ENCODE results near the gene RASA1. TPM values are rescaled to one million over a fixed set of nuclear protein-coding genes. Genes with fewer than 3 reads are reported as not detected.

Gene RASA1
- total RNA-seq, 2 donors from 2014 or later, result 15.6 to 17.8 TPM

DNA sequence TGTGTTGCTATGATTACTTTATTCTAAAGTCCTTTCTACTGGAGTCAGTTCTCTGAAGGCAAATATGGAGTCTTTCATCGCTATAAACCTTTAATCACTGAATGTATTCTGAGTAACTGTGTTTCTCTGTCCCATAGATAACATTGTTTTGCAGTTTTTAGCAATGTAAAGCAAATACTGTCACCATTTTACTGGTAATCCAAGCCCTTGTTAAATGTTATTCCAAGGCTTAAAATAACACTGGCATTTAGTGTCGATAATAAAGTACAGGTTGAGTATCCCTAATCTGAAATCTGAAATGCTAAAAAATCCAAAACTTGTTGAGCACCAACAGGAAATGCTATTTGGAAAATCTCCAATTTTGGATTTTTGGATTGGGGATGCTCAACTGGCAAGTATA, 120.4 kb downstream of the RASA1 start:
- Histone ChIP-seq H3K27me3 (no peaks in the 10 kb centered on the region), H3K9me3 (no peaks in the 10 kb centered on the region), H3K27ac (no peak overlapping the region), H3K4me3 (no peak overlapping the region), H3K36me3 (replicated peaks in 1 of 2; ENCODE audit: insufficient read depth in 1 of 2, low read depth in 2 of 2) (peaks cover 0 to 20% of the 10 kb centered on the region in 2 donors), H3K4me1 (peaks cover 25% of the 10 kb centered on the region)
- DNase-seq, result no peak
- TF ChIP-seq, protein P1, sequence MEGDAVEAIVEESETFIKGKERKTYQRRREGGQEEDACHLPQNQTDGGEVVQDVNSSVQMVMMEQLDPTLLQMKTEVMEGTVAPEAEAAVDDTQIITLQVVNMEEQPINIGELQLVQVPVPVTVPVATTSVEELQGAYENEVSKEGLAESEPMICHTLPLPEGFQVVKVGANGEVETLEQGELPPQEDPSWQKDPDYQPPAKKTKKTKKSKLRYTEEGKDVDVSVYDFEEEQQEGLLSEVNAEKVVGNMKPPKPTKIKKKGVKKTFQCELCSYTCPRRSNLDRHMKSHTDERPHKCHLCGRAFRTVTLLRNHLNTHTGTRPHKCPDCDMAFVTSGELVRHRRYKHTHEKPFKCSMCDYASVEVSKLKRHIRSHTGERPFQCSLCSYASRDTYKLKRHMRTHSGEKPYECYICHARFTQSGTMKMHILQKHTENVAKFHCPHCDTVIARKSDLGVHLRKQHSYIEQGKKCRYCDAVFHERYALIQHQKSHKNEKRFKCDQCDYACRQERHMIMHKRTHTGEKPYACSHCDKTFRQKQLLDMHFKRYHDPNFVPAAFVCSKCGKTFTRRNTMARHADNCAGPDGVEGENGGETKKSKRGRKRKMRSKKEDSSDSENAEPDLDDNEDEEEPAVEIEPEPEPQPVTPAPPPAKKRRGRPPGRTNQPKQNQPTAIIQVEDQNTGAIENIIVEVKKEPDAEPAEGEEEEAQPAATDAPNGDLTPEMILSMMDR (IDR thresholded peaks at IDR 0.05), result no peak
- no peak for TF ChIP-seq POLR2A (IDR thresholded peaks at IDR 0.05)
- WGBS, 2 donors, result 80 to 81% methylated on average over 2 of the region's 2 CpGs
- intact Hi-C loops (cut with DNase I), result no loop called here
- no peak for ATAC-seq

DNA sequence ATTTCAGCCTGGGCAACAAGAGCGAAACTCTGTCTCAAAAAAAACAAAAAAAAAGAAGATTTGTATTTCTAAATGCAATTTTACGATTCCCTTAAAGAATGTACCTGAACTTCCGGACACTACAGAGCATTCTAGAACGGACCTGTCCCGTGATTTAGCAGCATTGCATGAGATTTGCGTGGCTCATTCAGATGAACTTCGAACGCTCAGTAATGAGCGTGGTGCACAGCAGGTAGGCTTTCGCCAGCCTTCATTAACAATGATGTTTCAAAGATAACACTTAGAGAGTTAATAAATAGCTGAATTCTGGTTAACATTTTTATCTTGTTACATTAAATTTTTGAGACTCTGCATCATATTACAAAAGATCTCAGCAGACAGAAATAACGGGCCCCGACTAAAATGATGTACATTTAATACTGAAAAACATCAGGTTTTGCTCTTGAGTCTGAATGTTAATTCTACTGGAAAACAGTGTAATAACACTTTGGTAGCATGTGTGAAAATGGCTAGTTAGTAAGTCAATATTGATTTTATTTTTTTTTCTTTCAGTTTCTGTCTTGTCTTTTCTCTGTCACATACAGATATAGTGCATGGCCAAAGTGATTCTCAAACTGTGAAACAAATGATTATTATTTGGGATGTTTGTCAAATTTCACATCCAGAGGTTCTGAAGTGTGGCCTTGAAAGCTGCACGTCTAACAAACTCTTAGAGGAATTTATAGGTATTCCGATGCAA, 121.8 kb downstream of the RASA1 start:
- H3K9me3 ChIP-seq, result no peaks in the 10 kb centered on the region
- ATAC-seq (no peak), DNase-seq (no peak)
- H3K27ac ChIP-seq, result peak overlapping the region in 2 of 4 donors; percentile 4 to 36
- intact Hi-C loops (cut with DNase I), result no loop called here
- peaks cover 33% of the 10 kb centered on the region for H3K4me1 ChIP-seq
- TF ChIP-seq, protein P1 (IDR thresholded peaks at IDR 0.05), result no peak
- TF ChIP-seq POLR2A (IDR thresholded peaks at IDR 0.05), result no peak
- H3K27me3 ChIP-seq, result no peaks in the 10 kb centered on the region
- WGBS, 2 donors, result 90 to 93% methylated on average over 14 of the region's 14 CpGs
- peaks cover 0 to 20% of the 10 kb centered on the region in 2 donors for H3K36me3 ChIP-seq (replicated peaks in 1 of 2; ENCODE audit: insufficient read depth in 1 of 2, low read depth in 2 of 2)
- no peak overlapping the region for H3K4me3 ChIP-seq

DNA sequence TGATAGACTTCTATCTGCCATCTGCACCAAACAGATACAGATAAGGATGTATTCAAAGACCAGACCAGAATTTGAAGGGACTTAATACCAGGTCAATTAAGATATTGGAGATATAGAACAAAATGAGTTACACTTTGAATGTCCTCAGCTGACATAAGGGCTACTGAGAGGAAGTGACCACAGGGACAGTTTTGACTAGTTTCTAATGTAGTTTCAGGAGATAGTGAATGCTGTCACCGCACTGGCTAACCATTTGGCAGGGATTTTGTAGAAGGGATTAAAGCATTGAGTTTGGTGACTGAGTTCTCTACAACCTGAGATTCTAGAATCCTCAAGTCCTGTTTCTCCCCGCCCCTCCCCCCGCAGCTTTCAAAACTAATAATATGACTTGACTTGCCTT, 122.4 kb downstream of the RASA1 start:
- TF ChIP-seq, protein P1 (IDR thresholded peaks at IDR 0.05), result no peak
- TF ChIP-seq POLR2A (IDR thresholded peaks at IDR 0.05), result no peak
- ATAC-seq (no peak), DNase-seq (no peak)
- intact Hi-C loops (cut with DNase I), result no loop called here
- Histone ChIP-seq H3K4me3 (no peak overlapping the region), H3K27me3 (no peaks in the 10 kb centered on the region), H3K36me3 (replicated peaks in 1 of 2; ENCODE audit: insufficient read depth in 1 of 2, low read depth in 2 of 2) (peaks cover 0 to 20% of the 10 kb centered on the region in 2 donors), H3K4me1 (peaks cover 33% of the 10 kb centered on the region), H3K9me3 (no peaks in the 10 kb centered on the region), H3K27ac (peak overlapping the region in 2 of 4 donors; percentile 4 to 36)
- WGBS, 2 donors, result 88 to 95% methylated on average over 3 of the region's 3 CpGs

DNA sequence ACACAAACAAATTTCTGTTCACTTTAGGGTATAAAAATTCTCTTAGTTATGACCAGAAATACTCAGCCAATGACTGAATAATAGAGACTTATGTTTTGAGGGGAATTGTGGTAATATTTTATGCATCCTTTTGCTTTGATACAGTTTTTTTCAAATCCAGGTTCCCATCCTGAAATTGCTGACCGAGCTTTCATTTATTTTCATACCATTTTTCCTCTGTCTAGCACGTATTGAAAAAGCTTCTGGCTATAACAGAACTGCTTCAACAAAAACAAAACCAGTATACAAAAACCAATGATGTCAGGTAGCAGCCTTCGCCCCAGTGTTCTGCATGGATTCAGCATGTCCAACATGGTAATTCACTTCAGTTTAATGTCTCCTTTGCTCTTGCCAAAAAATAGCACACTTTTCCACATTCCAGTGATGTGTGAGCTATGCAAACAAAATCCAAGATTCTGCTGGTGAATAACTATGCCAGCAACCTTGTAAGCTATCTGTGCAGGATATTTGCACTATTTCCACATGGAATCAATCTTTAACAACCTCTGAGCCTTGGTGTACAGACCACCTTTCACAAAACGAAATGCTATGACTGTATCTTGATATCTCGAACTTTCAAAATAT, 123.0 kb downstream of the RASA1 start:
- DNase-seq (no peak), ATAC-seq (no peak)
- TF ChIP-seq, protein P1 (IDR thresholded peaks at IDR 0.05), result no peak
- no peak for TF ChIP-seq POLR2A (IDR thresholded peaks at IDR 0.05)
- Histone ChIP-seq H3K9me3 (no peaks in the 10 kb centered on the region), H3K27me3 (no peaks in the 10 kb centered on the region), H3K27ac (peak overlapping the region in 2 of 4 donors; percentile 7 to 36), H3K4me1 (peaks cover 33% of the 10 kb centered on the region), H3K4me3 (no peak overlapping the region), H3K36me3 (replicated peaks in 1 of 2; ENCODE audit: insufficient read depth in 1 of 2, low read depth in 2 of 2) (peaks cover 0 to 23% of the 10 kb centered on the region in 2 donors)
- intact Hi-C loops (cut with DNase I), result no loop called here
- WGBS, 2 donors, result 49 to 59% methylated on average over 5 of the region's 5 CpGs
